GM18508 (cell line): ENCODE results near the gene ZFPL1.
A peak's percentile ranks its signal among the peaks of the same experiment; 100 is the strongest.

ENCODE experiments used
- ATAC-seq: cut with Tn5 transposase; IDR thresholded peaks from one replicate; pipeline ENCODE4 v1.9.1; 2021; ENCODE audit warnings: moderate number of reproducible peaks; ENCODE audit not compliant: insufficient read depth, unreplicated experiment

ZFPL1 gene

GRCh38 chr11:65083834-65084597 lies at the start of gene ZFPL1, which contains the start of gene CDCA5:
ZFPL1 (plus strand) TSS chr11:65084222; CDS start chr11:65084699, 477 bp downstream.
CDCA5 (minus strand) TSS chr11:65084040; CDS start chr11:65083978, 62 bp downstream.
- ATAC-seq, result no peak

- ATAC-seq, result no peak
These were observed 49.6 kb upstream of the ZFPL1 start for GRCh38 chr11:65034423-65034822.

GRCh38 chr11:65035579-65035978 lies 48.4 kb upstream of the ZFPL1 start:
- no peak for ATAC-seq

GRCh38 chr11:65036931-65037330 lies 47.1 kb upstream of the ZFPL1 start:
- ATAC-seq, result no peak

GRCh38 chr11:65040520-65040846 lies 43.5 kb upstream of the ZFPL1 start:
- ATAC-seq, result no peak

- ATAC-seq, result peak; percentile 65
These were observed 43.0 kb upstream of the ZFPL1 start, which contains the start of gene SAC3D1 for GRCh38 chr11:65040847-65041622. SAC3D1 (plus strand) TSS chr11:65041210; CDS start chr11:65041293, 83 bp downstream.

- no peak for ATAC-seq
These were observed 41.1 kb upstream of the ZFPL1 start for GRCh38 chr11:65042891-65043290.

GRCh38 chr11:65043881-65044501 lies 40.0 kb upstream of the ZFPL1 start:
- ATAC-seq, result no peak

- no peak for ATAC-seq
These were observed 39.0 kb upstream of the ZFPL1 start for GRCh38 chr11:65045061-65045460.

GRCh38 chr11:65045728-65046127 lies 38.3 kb upstream of the ZFPL1 start:
- no peak for ATAC-seq

GRCh38 chr11:65047581-65048422 lies 36.2 kb upstream of the ZFPL1 start:
- no peak for ATAC-seq

- ATAC-seq, result no peak
These were observed 32.6 kb upstream of the ZFPL1 start for GRCh38 chr11:65051398-65051858.

GRCh38 chr11:65053827-65054508 lies 30.1 kb upstream of the ZFPL1 start:
- ATAC-seq, result no peak

GRCh38 chr11:65055538-65055937 lies 28.5 kb upstream of the ZFPL1 start:
- ATAC-seq, result no peak

- no peak for ATAC-seq
These were observed 27.0 kb upstream of the ZFPL1 start for GRCh38 chr11:65056999-65057398.

- no peak for ATAC-seq
These were observed 26.5 kb upstream of the ZFPL1 start for GRCh38 chr11:65057526-65057925.

- no peak for ATAC-seq
These were observed 26.0 kb upstream of the ZFPL1 start for GRCh38 chr11:65058012-65058411.

GRCh38 chr11:65058419-65059054 lies 25.5 kb upstream of the ZFPL1 start, which contains the start of gene NAALADL1:
NAALADL1 (minus strand) TSS chr11:65058553; CDS start chr11:65058521, 32 bp downstream.
- ATAC-seq, result no peak

- no peak for ATAC-seq
These were observed 24.5 kb upstream of the ZFPL1 start for GRCh38 chr11:65059523-65059922.
